AG04450 (cell line): Measurements from ENCODE around the gene RSPO4. TPM values are rescaled to one million over a fixed set of nuclear protein-coding genes. Genes with fewer than 3 reads are reported as not detected.

Experiments used
- CTCF ChIA-PET: fragments of 300-600, 350-600 bp; formaldehyde crosslinking; extraction: SDS; loops from one replicate; lab custom pipeline; 2022; ENCODE audit warnings: antibody characterized with exemption, inconsistent platforms; lab: Charles Lee
- POLR2A ChIA-PET: fragments of 350-600 bp; formaldehyde crosslinking; extraction: SDS; loops from one replicate; lab custom pipeline; 2021; ENCODE audit warnings: antibody characterized with exemption, inconsistent platforms; lab: Yijun Ruan, JAX
- DNase-seq: peaks from one replicate; pipeline ENCODE4 v3.0.0-alpha.2; 2011; ENCODE audit warnings: low read depth, low spot score
- H3K27ac ChIP-seq: one replicate; pipeline ENCODE4 v1.5.1; 2012; ENCODE audit warnings: low read depth, low read length, control low read depth
- H3K27me3 ChIP-seq: one replicate; pipeline ENCODE4 v1.6.0; 2012; ENCODE audit warnings: low read length; ENCODE audit not compliant: control insufficient read depth, insufficient read depth
- H3K4me3 ChIP-seq: 2 replicates; pipeline ENCODE4 v1.5.1; 2011; ENCODE audit warnings: mild to moderate bottlenecking, low read depth, low read length, control low read depth
- H3K9me3 ChIP-seq: 2 replicates; pipeline ENCODE4 v1.5.1; 2012; ENCODE audit warnings: low read length; ENCODE audit not compliant: control insufficient read depth, insufficient read depth
- polyA plus RNA-seq: library from polyadenylated mRNA; depleted of rRNA; stranded (reverse); fragments of >200 nt; gene quantifications from 2 replicates; pipeline ENCODE4 v1.2.3, GENCODE V29; 2011
- TF ChIP-seq, protein P1 (sequence below): IDR thresholded peaks from 2 replicates; pipeline ENCODE4 v1.5.1; 2011; ENCODE audit warnings: low read depth, low read length, control low read depth, inconsistent platforms

Gene RSPO4
- polyA plus RNA-seq, 1 experiment = not detected

DNA sequence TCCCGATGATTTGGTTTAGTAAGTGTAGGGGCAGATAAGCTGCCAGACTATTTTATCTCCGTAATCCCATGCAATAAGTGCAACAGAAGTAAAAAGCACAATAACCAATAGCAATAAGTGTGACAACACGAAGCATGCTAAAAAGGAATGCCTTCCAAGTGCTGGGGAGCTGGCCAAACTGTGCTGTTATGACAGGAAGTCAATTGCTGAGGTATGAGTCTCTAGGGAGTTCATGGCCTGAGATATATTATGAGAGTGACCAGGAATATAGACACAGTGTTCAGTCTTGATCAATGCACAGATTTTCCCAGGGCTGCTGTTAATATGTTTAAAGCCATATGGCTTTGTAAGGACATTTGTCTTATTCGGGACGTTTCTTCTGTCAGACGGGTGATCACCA, 75.4 kb downstream of the RSPO4 start:
- POLR2A ChIA-PET = no interaction called here
- CTCF ChIA-PET = no interaction called here
- no peaks in the 10 kb centered on the region for H3K27me3 ChIP-seq
- H3K9me3 ChIP-seq = no peaks in the 10 kb centered on the region
- no peak overlapping the region for H3K4me3 ChIP-seq
- no peak overlapping the region for H3K27ac ChIP-seq
- DNase-seq = no peak
- TF ChIP-seq, protein P1, sequence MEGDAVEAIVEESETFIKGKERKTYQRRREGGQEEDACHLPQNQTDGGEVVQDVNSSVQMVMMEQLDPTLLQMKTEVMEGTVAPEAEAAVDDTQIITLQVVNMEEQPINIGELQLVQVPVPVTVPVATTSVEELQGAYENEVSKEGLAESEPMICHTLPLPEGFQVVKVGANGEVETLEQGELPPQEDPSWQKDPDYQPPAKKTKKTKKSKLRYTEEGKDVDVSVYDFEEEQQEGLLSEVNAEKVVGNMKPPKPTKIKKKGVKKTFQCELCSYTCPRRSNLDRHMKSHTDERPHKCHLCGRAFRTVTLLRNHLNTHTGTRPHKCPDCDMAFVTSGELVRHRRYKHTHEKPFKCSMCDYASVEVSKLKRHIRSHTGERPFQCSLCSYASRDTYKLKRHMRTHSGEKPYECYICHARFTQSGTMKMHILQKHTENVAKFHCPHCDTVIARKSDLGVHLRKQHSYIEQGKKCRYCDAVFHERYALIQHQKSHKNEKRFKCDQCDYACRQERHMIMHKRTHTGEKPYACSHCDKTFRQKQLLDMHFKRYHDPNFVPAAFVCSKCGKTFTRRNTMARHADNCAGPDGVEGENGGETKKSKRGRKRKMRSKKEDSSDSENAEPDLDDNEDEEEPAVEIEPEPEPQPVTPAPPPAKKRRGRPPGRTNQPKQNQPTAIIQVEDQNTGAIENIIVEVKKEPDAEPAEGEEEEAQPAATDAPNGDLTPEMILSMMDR = no peak

DNA sequence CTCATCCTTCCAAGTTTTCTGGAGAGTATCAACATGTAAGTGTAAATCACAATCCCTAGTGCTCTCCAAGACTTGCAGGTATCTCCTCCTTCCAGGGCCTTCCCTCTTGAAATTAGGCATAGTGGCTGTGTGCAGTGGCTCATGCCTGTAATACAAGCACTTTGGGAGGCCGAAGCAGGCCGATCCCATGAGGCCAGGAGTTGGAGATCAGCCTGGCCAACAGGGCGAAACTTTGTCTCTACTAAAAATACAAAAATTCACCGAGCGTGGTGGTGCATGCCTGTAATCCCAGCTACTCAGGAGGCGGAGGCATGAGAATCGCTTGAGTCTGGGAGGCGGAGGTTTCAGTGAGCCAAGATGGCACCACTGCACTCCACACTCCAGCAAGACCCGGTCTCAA, 76.6 kb downstream of the RSPO4 start:
- POLR2A ChIA-PET = no interaction called here
- Histone ChIP-seq H3K27ac (no peak overlapping the region), H3K9me3 (no peaks in the 10 kb centered on the region), H3K4me3 (no peak overlapping the region), H3K27me3 (no peaks in the 10 kb centered on the region)
- TF ChIP-seq, protein P1 = no peak
- DNase-seq = no peak
- CTCF ChIA-PET = interaction anchor here (0.6 to 0.8 kb wide), 2 partner anchors 32 to 468 kb away, joined by 3 to 8 read pairs; no protein-coding TSS in a partner anchor

DNA sequence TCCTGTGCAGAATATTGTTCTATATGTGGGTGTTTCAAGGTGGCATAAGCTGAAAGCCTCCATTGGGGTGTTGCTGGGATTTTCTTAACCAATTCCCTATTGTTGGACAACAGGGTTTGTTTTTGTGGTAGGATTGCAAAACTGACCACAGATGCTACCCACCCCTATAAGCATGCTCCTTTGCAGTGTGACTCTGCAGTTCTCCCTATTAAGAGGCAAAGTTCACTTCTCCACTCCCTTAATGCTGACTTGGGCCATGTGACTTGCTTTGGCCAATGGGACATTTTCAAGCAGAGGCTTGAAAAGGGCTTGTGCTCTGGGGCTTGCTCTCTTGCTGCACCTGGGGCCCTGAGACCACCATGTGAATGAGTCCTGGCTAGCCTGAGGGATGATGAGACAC, 77.5 kb downstream of the RSPO4 start:
- DNase-seq = no peak
- Histone ChIP-seq H3K27me3 (no peaks in the 10 kb centered on the region), H3K9me3 (no peaks in the 10 kb centered on the region), H3K27ac (no peak overlapping the region), H3K4me3 (no peak overlapping the region)
- CTCF ChIA-PET = interaction anchor here (0.6 kb wide), 1 partner anchor 469 kb away, joined by 3 read pairs; no protein-coding TSS in a partner anchor
- POLR2A ChIA-PET = no interaction called here
- TF ChIP-seq, protein P1 = no peak

DNA sequence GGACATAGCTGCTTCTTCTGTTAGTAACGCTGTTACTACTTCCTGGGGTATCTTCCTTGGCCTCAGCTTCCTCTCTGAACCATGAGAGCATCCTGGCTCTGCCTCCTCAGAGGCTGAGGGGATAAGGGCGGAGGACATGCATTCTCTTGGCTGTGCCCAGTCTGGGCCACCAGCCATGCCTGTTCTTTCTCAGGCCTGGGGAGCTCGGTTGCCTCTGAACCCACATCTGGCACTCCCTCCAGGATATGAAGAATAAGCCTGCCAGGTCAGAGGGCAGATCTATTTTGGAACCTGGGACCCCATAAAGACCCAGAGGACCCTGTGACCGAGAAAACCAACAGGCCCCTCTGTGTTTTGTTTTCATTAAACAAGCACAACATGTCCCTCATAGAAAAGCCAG, 79.3 kb downstream of the RSPO4 start:
- Histone ChIP-seq H3K9me3 (no peaks in the 10 kb centered on the region), H3K27me3 (no peaks in the 10 kb centered on the region), H3K27ac (no peak overlapping the region), H3K4me3 (no peak overlapping the region)
- CTCF ChIA-PET = no interaction called here
- TF ChIP-seq, protein P1 = no peak
- POLR2A ChIA-PET = no interaction called here
- DNase-seq = no peak

DNA sequence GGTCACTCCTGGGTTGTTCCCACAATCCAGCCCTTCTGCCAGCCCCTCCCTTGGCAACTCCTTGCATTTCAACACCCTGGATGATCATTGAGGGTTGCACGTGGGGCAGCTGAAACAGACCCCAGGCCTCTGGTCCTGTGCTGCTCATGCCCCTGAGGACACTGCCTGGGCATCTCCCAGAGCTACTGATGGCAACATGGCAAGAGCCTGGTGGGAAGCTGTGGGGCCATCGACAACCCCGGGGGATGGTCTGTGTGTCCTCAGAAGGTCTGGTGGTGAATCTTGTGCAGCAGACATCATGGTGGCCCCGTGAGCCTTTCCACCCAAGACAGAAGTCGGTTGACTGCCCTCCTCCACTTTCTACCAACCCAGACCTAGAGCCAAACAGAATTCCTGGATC, 81.0 kb downstream of the RSPO4 start:
- CTCF ChIA-PET = no interaction called here
- Histone ChIP-seq H3K9me3 (no peaks in the 10 kb centered on the region), H3K27ac (no peak overlapping the region), H3K27me3 (peaks cover under 1% of the 10 kb centered on the region), H3K4me3 (no peak overlapping the region)
- DNase-seq = no peak
- POLR2A ChIA-PET = no interaction called here
- TF ChIP-seq, protein P1 = no peak
